GM18951 (cell line): ENCODE results near the gene TAOK1.

Experiments used
- POLR2A ChIP-seq: IDR thresholded peaks from 4 replicates; pipeline ENCODE4 v1.6.1; 2011; ENCODE audit warnings: mild to moderate bottlenecking; ENCODE audit not compliant: insufficient read length, insufficient read depth; ENCODE audit errors: extremely low read depth
- in situ Hi-C: fragments of 300-500 bp; cut with MboI; formaldehyde crosslinking; loops from one replicate; pipeline ENCODE4 v1.12.0; 2022; ENCODE audit warnings: low sequenced_read_pairs, mixed read lengths, inconsistent platforms; ENCODE audit not compliant: unreplicated experiment

Gene TAOK1

DNA sequence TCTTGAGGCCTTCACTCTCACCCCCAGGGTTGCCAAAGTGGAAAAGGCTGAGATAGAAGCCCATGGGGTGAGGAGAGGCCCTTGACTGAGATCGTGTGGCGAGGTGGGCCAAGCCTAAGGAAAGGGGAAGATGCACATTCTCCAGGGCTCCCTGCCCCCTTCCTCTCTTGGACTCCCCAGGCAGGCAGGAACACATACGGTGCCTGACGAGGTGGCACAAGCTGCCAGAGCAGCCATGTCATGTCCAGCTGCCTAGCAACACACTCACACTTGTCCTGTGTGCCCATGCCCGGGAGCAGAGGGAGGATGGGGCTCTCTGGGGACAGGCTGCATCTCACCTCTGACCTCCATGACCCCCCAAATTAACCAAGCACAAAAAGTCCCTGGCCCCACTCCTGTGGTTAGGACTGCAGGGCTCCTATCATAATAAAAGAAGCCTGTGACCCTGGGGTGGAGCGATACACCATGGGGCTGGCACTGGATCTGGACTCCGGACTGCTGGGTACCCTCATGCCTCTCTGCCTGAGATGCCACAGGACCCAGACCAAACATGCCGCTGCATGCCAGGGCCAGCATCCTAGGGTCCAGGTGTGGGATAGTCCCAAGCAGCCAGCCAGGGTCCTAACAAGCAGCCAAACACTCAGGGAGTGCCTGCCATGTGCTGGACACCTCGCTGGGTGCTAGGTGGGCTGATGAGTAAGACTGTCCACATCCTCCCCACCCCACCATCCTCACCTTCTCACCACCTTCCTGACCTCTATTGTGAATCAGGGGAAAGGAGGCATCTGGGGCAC is 196.7 kb downstream of the TAOK1 start:
- TF ChIP-seq POLR2A: no peak
- in situ Hi-C loops: no loop called here

DNA sequence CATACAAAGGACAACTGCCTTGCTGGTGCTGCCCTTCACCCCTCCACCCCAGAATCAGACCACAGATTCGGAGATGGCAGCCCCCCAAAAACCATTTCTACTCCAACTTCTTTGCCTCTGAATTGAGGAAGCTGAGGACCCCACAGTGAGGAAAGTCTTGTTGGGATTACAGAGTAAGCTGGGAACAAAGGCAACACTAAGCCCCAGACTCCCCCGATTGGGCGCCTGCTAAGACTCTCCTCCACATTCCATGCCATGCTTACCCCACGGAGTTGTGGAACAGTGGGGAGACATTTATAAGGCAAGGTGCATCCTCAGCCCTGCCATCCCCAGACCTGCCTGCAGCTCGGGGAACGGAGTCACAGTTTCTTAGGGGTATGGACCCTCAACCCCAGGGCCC is 197.4 kb downstream of the TAOK1 start:
- TF ChIP-seq POLR2A: no peak

GRCh38 chr17:29588017-29588561 is 197.9 kb downstream of the TAOK1 start:
- in situ Hi-C loops: no loop called here
- no peak for TF ChIP-seq POLR2A

More for the DNA sequence above, 197.4 kb downstream of the TAOK1 start:
- in situ Hi-C loops: no loop called here

DNA sequence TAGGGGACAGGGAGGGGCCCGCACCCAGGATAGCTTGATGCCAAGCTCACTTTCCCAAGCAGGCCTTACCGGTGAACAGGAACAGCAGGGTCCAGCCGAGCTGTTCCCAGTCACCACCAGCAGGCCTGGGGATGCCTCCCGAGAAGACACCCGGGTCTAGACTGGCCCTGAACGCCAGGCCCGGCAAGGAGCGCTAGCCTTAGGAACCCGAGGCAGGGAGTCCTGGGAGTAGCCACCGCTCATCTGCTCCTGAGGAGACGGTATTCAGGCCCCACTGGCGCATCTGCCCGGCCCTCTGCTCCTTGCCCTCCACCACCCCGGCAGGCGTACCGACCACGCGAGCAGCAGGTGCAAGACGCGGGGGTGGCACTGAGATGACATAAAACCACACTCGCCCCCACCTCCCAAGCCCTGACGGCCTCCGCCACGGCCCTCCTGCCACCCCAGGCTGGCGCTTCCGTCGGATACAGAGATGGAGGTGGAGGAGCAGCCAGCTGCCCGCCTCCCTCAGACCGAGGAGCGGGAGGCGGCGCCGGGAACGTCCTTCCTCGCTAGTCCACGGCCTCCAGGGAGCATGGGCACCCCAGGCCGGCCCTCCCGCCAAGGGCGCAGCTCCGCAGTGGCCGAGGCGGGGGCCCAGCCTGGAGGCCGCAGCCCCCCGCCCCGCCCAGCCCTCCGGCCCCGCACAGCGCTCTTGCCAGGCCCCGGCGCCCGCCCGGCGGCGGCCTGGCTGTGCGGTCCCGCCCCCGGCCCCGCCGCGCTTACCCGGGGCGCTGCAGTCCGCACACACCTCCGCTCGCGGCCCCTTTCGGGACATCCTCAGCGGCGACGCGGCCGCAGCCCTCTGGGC is 198.6 kb downstream of the TAOK1 start:
- in situ Hi-C loops: no loop called here
- no peak for TF ChIP-seq POLR2A

- in situ Hi-C loops: no loop called here
- TF ChIP-seq POLR2A: peak; percentile 73
Measured at GRCh38 chr17:29589524-29590410, 199.6 kb downstream of the TAOK1 start, which contains the start of gene GIT1. Gene GIT1, minus strand, starts transcription at chr17:29589648. Its CDS starts 270 bp downstream, at chr17:29589378.

DNA sequence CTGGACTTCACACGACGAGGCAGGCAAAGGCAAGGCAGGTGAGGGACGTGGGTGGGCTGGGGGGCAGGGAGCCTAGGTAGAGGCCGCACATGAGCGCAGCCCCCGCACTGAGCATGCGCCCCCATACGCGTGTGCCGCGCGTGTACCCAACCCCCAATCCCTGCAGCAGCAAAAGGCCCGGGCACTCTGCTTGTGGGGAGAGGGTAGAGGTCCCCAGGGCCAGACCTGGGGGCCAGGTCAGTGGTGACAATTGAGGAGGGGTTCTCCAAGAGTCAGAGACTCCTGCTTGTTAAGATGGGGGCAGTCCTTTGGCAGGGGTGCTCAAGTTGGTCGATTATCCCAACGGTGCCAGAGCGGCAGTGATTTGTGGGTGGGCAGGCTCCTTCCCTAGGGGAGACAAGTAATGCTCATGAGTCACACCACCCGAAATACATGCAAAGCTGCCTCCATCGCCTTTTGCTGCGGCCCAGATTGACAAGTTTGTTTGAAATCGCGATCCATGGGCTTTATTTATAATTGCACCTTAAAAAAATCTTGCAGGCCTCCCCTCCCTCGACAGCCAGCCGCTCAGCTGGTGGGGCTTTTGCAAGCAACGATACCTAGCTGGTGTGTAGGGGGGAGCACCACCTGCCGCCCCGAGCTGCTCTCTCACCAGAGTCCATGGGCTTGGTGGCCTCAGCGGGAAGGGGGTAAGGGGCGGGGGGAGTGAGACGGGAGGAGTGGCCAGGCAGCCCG is 200.4 kb downstream of the TAOK1 start:
- in situ Hi-C loops: no loop called here
- TF ChIP-seq POLR2A: no peak

GRCh38 chr17:29591146-29591736 is 201.1 kb downstream of the TAOK1 start:
- in situ Hi-C loops: no loop called here
- TF ChIP-seq POLR2A: peak; percentile 8

DNA sequence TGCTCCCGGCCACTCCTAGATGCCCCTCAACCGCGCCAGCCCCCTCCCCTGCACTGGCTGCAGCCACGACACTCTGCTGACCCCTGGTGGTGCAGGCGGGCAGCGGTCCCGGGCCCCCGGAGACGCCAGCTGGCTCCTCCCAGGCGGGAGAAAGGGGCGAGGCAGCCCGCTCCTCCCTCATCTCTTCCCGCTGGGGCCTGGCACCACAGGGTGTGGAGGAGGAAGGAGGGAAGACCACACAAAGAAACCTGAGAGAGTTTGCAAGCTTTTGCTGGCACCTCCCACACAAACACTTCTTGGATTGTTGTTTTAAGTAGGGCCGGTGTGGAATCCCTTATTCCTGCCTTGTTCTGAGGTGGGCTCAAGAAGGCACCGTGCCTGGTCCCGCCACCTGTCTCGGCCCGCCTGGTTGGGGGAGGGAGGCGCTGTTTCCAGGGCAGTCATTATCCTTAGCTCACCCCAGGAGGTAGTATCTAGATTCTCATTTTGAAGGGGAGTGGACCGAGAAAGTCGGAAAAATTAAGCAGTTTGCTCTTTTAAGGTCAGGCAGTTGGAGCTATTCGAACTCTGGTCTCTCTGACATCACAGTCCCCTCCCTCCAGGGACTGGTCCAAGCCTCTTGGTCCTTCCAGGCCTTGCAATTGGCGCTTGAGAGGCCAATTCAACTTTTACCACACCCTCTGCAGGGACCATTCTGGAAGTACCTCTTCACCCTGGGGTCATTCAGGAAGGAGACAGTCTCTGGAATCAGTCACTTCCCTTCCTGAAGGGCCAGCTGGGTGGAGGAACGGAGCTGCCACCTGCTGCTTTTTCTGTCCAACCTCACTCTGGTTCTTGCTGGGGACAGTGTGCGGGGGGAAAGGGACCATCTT is 201.8 kb downstream of the TAOK1 start:
- in situ Hi-C loops: no loop called here
- no peak for TF ChIP-seq POLR2A

GRCh38 chr17:29592850-29593551 is 202.8 kb downstream of the TAOK1 start, which contains the start of gene ANKRD13B:
Gene ANKRD13B, plus strand, starts transcription at chr17:29593132. Its CDS starts 490 bp downstream, at chr17:29593622.
- no peak for TF ChIP-seq POLR2A
- in situ Hi-C loops: no loop called here
